ENCODE results near the gene MAP4K4. TPM values are rescaled to one million over a fixed set of nuclear protein-coding genes. Genes with fewer than 3 reads are reported as not detected.

MAP4K4 gene
- total and polyA plus RNA-seq, 2 of the 4 experiments (the other 2 are of a cell fraction): 89.4 to 124 TPM

- Histone ChIP-seq H3K4me2 (ENCODE audit: low read depth, low read length) (peak overlapping the region; percentile 96), H2BK120ac (ENCODE audit: low read depth, low read length) (peak overlapping the region; percentile 35; the same call in 1 of the 2 replicates), H3K56ac (ENCODE audit: extremely low read depth, insufficient read depth, low read length) (peak overlapping the region; percentile 73), H3K18ac (ENCODE audit: low read depth, low read length) (peak overlapping the region; percentile 95), H3K4me1 (ENCODE audit: control insufficient read depth, insufficient read depth, low read length) (peaks cover 9% of the 10 kb centered on the region), H3K4ac (ENCODE audit: low read depth, low read length) (peak overlapping the region; percentile 70), H4K8ac (ENCODE audit: low read depth in 2 of 2, low read length in 2 of 2) (no peak overlapping the region; a peak in 1 of 4 replicates), H3K27ac (ENCODE audit: insufficient read depth, low read length) (peak overlapping the region; percentile 91), H3K23ac (ENCODE audit: low read depth, low read length) (peak overlapping the region; percentile 100), H3K9ac (ENCODE audit: low read depth, low read length) (peak overlapping the region; percentile 76), H3K9me3 (ENCODE audit: control insufficient read depth, insufficient read depth, low read length) (no peaks in the 10 kb centered on the region), H3K36me3 (ENCODE audit: control insufficient read depth, insufficient read depth, low read length) (peaks cover 8% of the 10 kb centered on the region), H3K14ac (replicated peaks; ENCODE audit: low read depth, low read length) (peak overlapping the region; percentile 93), H2AK5ac (ENCODE audit: low read depth, low read length) (peak overlapping the region; percentile 23; the same call in 1 of the 2 replicates), H3K27me3 (ENCODE audit: control insufficient read depth, insufficient read depth, low read length) (no peaks in the 10 kb centered on the region), H4K91ac (ENCODE audit: insufficient read depth, low read depth, low read length) (peak overlapping the region; percentile 51), H2BK15ac (ENCODE audit: low read depth, low read length) (peak overlapping the region; percentile 46; the same call in 1 of the 3 replicates), H3K4me3 (ENCODE audit: insufficient read depth, low read depth, low read length) (peak overlapping the region; percentile 86), H2AFZ (replicated peaks; ENCODE audit: low read length, poor library complexity) (no peak overlapping the region), H2AK9ac (replicated peaks; ENCODE audit: low read depth, low read length, poor library complexity) (peak overlapping the region; percentile 37), H2BK20ac (ENCODE audit: low read depth, low read length) (peak overlapping the region; percentile 25; the same call in 1 of the 2 replicates), H3K79me1 (ENCODE audit: low read depth in 1 of 2, low read length in 2 of 2) (peaks cover 0 to 23% of the 10 kb centered on the region in 2 experiments; a peak in 3 of 4 replicates), H4K20me1 (ENCODE audit: insufficient read depth, low read length) (peaks cover 39% of the 10 kb centered on the region), H2BK5ac (ENCODE audit: low read depth, low read length, poor library complexity, severe bottlenecking) (peak overlapping the region; percentile 86), H4K5ac (ENCODE audit: low read depth, low read length) (peak overlapping the region; percentile 87), H3K9me1 (ENCODE audit: insufficient read depth, low read length) (peaks cover 9% of the 10 kb centered on the region)
- POLR2A ChIA-PET (ENCODE audit: unreplicated experiment): interaction anchor here (0.7 to 1.1 kb wide), 2 partner anchors 63 to 133 kb away, joined by 5 to 8 read pairs; no protein-coding TSS in a partner anchor
- ATAC-seq (ENCODE audit: low read depth) (no peak), DNase-seq (peak; percentile 27)
- in situ Hi-C loops (cut with MboI; ENCODE audit: low sequenced_read_pairs) (loop anchor here (5.0 to 25.0 kb wide), 3 partner anchors 132 to 278 kb away; no protein-coding TSS in a partner anchor), dilution Hi-C loops (cut with HindIII; ENCODE audit: low sequenced_read_pairs, unreplicated experiment) (no loop called here), intact Hi-C loops (cut with micrococcal nuclease) (loop anchor here (1.0 to 5.0 kb wide), 3 partner anchors 53 to 281 kb away; no protein-coding TSS in a partner anchor)
- CTCF ChIA-PET: interaction anchor here (0.6 to 1.8 kb wide), 8 partner anchors 19 to 420 kb away, joined by 3 to 7 read pairs (median 4); no protein-coding TSS in a partner anchor
- 0% methylated on average over 4 of the region's 13 CpGs; no CpG with 5 or more reads in 1 of the 2 experiments for WGBS, 2 experiments (ENCODE audit: extremely low coverage in 2 of 2, insufficient read length in 1 of 2)
- TF ChIP-seq CTCF (conservative IDR thresholded peaks at IDR 0.05; ENCODE audit: low read depth, low read length) (no peak), CEBPB (IDR thresholded peaks at IDR 0.05; ENCODE audit: low read depth, low read length) (peak; percentile 70; the same call in 1 of the 2 replicates), ELK1 (IDR thresholded peaks at IDR 0.05; ENCODE audit: borderline replicate concordance, low read depth, low read length) (no peak), RAD21 (IDR thresholded peaks at IDR 0.05; ENCODE audit: low read length) (0 out of 2 replicates have a peak, but pooled peaks have one; percentile 2)
- BruUV-seq (replicated peaks): TSS peak; percentile 37
These were observed 2.4 kb downstream of the MAP4K4 start for GRCh38 chr2:101699755-101700461.
